ENCODE results near the gene KCNMA1. TPM values are rescaled to one million over a fixed set of nuclear protein-coding genes. Genes with fewer than 3 reads are reported as not detected.

KCNMA1 gene
- total RNA-seq, 1 experiment from 2014 or later, result 0.45 TPM

DNA sequence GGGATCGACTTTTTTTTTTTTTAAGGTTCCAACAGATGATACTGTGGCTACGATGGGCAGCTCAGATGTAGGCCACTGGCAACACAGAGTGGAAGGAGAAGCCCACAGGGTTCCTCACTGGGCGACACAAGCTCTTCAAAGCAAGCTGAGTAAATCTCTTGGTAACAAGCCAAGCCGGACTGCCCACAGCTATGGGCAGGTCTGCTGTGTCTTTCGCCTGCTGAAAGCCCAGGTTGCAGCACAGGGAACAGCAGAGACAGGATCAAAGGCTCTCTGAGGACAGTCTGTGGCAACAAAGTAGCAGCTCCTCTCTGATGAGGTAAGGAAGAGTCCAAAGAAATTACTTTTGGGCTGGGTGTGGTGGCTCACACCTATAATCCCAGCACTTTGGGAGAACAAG lies 83.6 kb downstream of the KCNMA1 start:
- CTCF ChIA-PET, result interaction anchor here (0.7 kb wide), 1 partner anchor 31 kb away, joined by 3 read pairs; no protein-coding TSS in a partner anchor
- Mint-ChIP-seq H3K9me3 (ENCODE audit: low read depth, unreplicated experiment) (no peaks in the 10 kb centered on the region), H3K27ac (ENCODE audit: unreplicated experiment) (no peak overlapping the region), H3K36me3 (ENCODE audit: insufficient read depth, unreplicated experiment) (no peaks in the 10 kb centered on the region), H3K4me1 (ENCODE audit: low read depth, unreplicated experiment) (no peaks in the 10 kb centered on the region), H3K27me3 (ENCODE audit: unreplicated experiment) (peaks cover 43% of the 10 kb centered on the region), H3K4me3 (ENCODE audit: low read depth, unreplicated experiment) (no peak overlapping the region)
- intact Hi-C loops (cut with micrococcal nuclease; ENCODE audit: unreplicated experiment), result no loop called here
- BruUV-seq (replicated peaks), result no TSS peak
- TF ChIP-seq, protein P1, sequence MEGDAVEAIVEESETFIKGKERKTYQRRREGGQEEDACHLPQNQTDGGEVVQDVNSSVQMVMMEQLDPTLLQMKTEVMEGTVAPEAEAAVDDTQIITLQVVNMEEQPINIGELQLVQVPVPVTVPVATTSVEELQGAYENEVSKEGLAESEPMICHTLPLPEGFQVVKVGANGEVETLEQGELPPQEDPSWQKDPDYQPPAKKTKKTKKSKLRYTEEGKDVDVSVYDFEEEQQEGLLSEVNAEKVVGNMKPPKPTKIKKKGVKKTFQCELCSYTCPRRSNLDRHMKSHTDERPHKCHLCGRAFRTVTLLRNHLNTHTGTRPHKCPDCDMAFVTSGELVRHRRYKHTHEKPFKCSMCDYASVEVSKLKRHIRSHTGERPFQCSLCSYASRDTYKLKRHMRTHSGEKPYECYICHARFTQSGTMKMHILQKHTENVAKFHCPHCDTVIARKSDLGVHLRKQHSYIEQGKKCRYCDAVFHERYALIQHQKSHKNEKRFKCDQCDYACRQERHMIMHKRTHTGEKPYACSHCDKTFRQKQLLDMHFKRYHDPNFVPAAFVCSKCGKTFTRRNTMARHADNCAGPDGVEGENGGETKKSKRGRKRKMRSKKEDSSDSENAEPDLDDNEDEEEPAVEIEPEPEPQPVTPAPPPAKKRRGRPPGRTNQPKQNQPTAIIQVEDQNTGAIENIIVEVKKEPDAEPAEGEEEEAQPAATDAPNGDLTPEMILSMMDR (IDR thresholded peaks at IDR 0.05; ENCODE audit: unreplicated experiment), result no peak
- DNase-seq, result no peak

DNA sequence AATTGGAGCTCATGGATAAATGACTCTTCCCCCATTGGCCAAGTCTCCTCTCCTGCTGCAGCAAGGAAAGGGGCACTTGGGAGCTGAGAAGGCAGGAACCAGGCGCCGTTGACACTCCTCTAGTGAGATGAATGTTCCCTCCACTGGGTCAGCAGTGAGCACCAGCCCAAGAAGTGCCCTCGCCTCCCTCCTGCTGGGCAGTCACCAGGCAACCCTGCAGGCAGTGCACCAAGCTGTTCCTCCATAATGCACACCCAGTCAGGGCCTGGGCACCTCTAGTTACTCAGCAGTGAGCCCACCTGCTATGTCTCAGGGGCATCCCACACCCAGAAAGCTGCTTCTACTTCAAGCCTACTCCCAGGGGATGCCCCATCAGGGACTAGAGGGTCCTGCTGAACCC lies 84.3 kb downstream of the KCNMA1 start:
- BruUV-seq (replicated peaks), result no TSS peak
- Mint-ChIP-seq H3K4me3 (ENCODE audit: low read depth, unreplicated experiment) (no peak overlapping the region), H3K27ac (ENCODE audit: unreplicated experiment) (no peak overlapping the region), H3K4me1 (ENCODE audit: low read depth, unreplicated experiment) (no peaks in the 10 kb centered on the region), H3K27me3 (ENCODE audit: unreplicated experiment) (peaks cover 50% of the 10 kb centered on the region), H3K36me3 (ENCODE audit: insufficient read depth, unreplicated experiment) (no peaks in the 10 kb centered on the region), H3K9me3 (ENCODE audit: low read depth, unreplicated experiment) (no peaks in the 10 kb centered on the region)
- intact Hi-C loops (cut with micrococcal nuclease; ENCODE audit: unreplicated experiment), result no loop called here
- CTCF ChIA-PET, result no interaction called here
- TF ChIP-seq, protein P1 (IDR thresholded peaks at IDR 0.05; ENCODE audit: unreplicated experiment), result no peak
- DNase-seq, result no peak

DNA sequence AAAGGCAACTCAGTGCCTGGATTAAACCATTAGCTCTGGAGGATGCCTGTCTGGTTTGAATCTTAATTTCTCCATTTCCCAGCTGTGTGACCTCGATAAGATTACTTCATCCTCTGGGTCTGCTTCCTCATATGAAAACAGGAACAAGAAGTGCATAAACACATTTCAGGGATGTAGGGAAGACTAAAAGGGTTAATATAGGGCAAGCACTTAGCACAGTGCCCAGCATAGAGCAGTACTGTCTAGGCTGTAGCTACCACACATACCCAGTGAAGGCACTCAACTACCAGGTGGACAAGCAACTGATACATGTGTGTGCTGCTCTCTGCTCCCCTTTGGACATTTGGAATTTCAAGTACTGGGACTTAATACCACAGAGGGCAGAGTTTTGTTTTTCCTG lies 85.4 kb downstream of the KCNMA1 start:
- no peak overlapping the region for H3K27ac Mint-ChIP-seq (ENCODE audit: unreplicated experiment)
- H3K4me1 Mint-ChIP-seq (ENCODE audit: low read depth, unreplicated experiment), result no peaks in the 10 kb centered on the region
- no peaks in the 10 kb centered on the region for H3K9me3 Mint-ChIP-seq (ENCODE audit: low read depth, unreplicated experiment)
- H3K27me3 Mint-ChIP-seq (ENCODE audit: unreplicated experiment), result peaks cover 49% of the 10 kb centered on the region
- no peaks in the 10 kb centered on the region for H3K36me3 Mint-ChIP-seq (ENCODE audit: insufficient read depth, unreplicated experiment)
- TF ChIP-seq, protein P1 (IDR thresholded peaks at IDR 0.05; ENCODE audit: unreplicated experiment), result no peak
- H3K4me3 Mint-ChIP-seq (ENCODE audit: low read depth, unreplicated experiment), result no peak overlapping the region
- intact Hi-C loops (cut with micrococcal nuclease; ENCODE audit: unreplicated experiment), result no loop called here
- no TSS peak for BruUV-seq (replicated peaks)
- CTCF ChIA-PET, result interaction anchor here (0.6 kb wide), 1 partner anchor 44 kb away, joined by 4 read pairs; no protein-coding TSS in a partner anchor
- no peak for DNase-seq

DNA sequence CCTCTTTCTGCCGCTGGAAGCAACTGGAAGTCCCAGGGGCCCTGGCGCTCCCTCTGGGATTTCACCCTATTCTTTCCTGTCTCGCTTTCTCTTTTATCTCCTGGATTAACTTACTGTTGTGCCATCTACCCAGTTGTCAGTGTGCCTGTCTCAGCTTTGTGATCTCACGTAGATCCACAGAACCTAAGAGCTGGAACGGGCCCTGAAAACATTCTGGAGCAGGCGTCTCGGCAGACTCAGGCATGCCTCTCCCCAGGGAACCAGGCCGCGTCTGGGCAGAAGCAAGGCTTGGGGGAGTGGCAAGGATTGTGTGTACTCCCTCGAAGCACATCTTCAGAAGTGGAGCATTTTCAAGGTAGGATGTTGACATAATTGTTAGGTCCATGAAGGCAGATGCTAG lies 87.2 kb downstream of the KCNMA1 start:
- no peak overlapping the region for H3K4me3 Mint-ChIP-seq (ENCODE audit: low read depth, unreplicated experiment)
- no peaks in the 10 kb centered on the region for H3K36me3 Mint-ChIP-seq (ENCODE audit: insufficient read depth, unreplicated experiment)
- DNase-seq, result no peak
- no peaks in the 10 kb centered on the region for H3K9me3 Mint-ChIP-seq (ENCODE audit: low read depth, unreplicated experiment)
- CTCF ChIA-PET, result no interaction called here
- no TSS peak for BruUV-seq (replicated peaks)
- H3K27ac Mint-ChIP-seq (ENCODE audit: unreplicated experiment), result no peak overlapping the region
- peaks cover 56% of the 10 kb centered on the region for H3K27me3 Mint-ChIP-seq (ENCODE audit: unreplicated experiment)
- intact Hi-C loops (cut with micrococcal nuclease; ENCODE audit: unreplicated experiment), result no loop called here
- TF ChIP-seq, protein P1 (IDR thresholded peaks at IDR 0.05; ENCODE audit: unreplicated experiment), result no peak
- H3K4me1 Mint-ChIP-seq (ENCODE audit: low read depth, unreplicated experiment), result no peaks in the 10 kb centered on the region
